Measurements from ENCODE around the gene DCLRE1C. TPM values are rescaled to one million over a fixed set of nuclear protein-coding genes. Genes with fewer than 3 reads are reported as not detected.
"Not testable (repeated sequence)": the region's sequence is repeated elsewhere in the genome, so short reads cannot be mapped to it uniquely, and the experiment has no call there.

Gene DCLRE1C
- total RNA-seq, 1 experiment from 2014 or later, result 21.2 TPM

DNA sequence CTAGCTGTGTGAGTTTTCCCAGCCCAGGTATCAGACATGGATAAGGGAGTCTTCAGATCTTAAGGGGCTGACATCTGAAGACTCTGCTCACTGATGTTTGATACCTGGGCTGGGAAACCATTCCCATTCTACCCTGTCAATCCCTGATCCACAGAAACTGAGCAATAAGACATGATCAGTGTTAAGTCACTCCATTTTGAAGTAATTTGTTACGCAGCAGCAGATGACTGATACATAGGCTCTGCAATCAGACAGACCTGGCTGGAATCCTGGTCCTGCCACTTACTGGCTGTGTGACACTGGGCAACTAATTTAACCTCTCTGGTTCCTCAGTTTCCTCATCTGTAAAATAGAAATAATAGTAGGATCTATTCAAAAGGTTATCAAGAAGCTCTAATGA lies 6.6 kb downstream of the DCLRE1C start:
- no peak for DNase-seq
- intact Hi-C loops (cut with micrococcal nuclease; ENCODE audit: unreplicated experiment), result no loop called here
- peaks cover 10% of the 10 kb centered on the region for H3K4me1 Mint-ChIP-seq (ENCODE audit: low read depth, unreplicated experiment)
- no peak overlapping the region for H3K27ac Mint-ChIP-seq (ENCODE audit: unreplicated experiment)
- H3K4me3 Mint-ChIP-seq (ENCODE audit: low read depth, unreplicated experiment), result no peak overlapping the region
- H3K9me3 Mint-ChIP-seq (ENCODE audit: low read depth, unreplicated experiment), result no peaks in the 10 kb centered on the region
- H3K36me3 Mint-ChIP-seq (ENCODE audit: insufficient read depth, unreplicated experiment), result peaks cover 34% of the 10 kb centered on the region
- H3K27me3 Mint-ChIP-seq (ENCODE audit: unreplicated experiment), result no peaks in the 10 kb centered on the region
- TF ChIP-seq, protein P1, sequence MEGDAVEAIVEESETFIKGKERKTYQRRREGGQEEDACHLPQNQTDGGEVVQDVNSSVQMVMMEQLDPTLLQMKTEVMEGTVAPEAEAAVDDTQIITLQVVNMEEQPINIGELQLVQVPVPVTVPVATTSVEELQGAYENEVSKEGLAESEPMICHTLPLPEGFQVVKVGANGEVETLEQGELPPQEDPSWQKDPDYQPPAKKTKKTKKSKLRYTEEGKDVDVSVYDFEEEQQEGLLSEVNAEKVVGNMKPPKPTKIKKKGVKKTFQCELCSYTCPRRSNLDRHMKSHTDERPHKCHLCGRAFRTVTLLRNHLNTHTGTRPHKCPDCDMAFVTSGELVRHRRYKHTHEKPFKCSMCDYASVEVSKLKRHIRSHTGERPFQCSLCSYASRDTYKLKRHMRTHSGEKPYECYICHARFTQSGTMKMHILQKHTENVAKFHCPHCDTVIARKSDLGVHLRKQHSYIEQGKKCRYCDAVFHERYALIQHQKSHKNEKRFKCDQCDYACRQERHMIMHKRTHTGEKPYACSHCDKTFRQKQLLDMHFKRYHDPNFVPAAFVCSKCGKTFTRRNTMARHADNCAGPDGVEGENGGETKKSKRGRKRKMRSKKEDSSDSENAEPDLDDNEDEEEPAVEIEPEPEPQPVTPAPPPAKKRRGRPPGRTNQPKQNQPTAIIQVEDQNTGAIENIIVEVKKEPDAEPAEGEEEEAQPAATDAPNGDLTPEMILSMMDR (IDR thresholded peaks at IDR 0.05; ENCODE audit: unreplicated experiment), result no peak
- BruUV-seq (replicated peaks), result no TSS peak
- CTCF ChIA-PET, result no interaction called here

DNA sequence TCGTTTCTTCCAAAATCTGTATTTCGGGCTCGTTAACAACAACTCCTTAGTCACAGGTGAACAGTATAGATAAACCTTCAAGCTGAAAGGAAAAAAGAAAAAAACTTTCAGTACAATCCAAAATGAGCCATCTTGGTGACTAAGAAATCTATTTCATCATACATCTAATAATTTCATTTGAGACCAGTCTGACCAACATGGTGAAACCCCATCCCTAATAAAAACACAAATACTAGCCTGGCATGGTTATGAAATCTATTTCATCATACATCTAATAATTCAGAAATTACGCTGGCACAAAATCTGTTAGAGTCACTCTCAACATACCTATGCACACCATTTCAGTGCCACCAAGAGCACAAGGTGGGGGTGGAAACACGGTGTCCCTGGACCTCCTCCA lies 8.8 kb downstream of the DCLRE1C start:
- no TSS peak for BruUV-seq (replicated peaks)
- CTCF ChIA-PET, result no interaction called here
- TF ChIP-seq, protein P1 (IDR thresholded peaks at IDR 0.05; ENCODE audit: unreplicated experiment), result no peak
- Mint-ChIP-seq H3K4me1 (ENCODE audit: low read depth, unreplicated experiment) (peaks cover 8% of the 10 kb centered on the region), H3K27me3 (ENCODE audit: unreplicated experiment) (no peaks in the 10 kb centered on the region), H3K36me3 (ENCODE audit: insufficient read depth, unreplicated experiment) (peaks cover 34% of the 10 kb centered on the region), H3K4me3 (ENCODE audit: low read depth, unreplicated experiment) (no peak overlapping the region), H3K9me3 (ENCODE audit: low read depth, unreplicated experiment) (no peaks in the 10 kb centered on the region), H3K27ac (ENCODE audit: unreplicated experiment) (no peak overlapping the region)
- intact Hi-C loops (cut with micrococcal nuclease; ENCODE audit: unreplicated experiment), result no loop called here
- DNase-seq, result no peak

DNA sequence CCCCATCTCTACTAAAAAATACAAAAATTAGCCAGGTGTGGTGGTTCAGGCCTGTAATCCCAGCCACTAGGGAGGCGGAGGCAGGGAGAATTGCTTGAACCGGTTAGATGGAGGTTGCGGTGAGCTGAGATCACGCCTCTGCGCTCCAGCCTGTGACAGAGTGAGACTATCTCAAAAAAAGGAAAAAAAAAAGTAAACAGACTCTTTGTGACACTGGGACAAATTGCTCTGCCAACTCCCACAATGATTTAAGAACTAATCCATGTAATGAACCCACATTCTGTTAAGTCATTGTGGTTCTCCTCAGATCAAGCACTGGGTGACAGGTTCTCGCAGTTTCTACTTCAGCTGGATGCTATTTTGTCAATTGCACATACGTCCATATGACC lies 11.0 kb downstream of the DCLRE1C start:
- DNase-seq; BruUV-seq (replicated peaks); H3K4me1 Mint-ChIP-seq (ENCODE audit: low read depth, unreplicated experiment); intact Hi-C loops (cut with micrococcal nuclease; ENCODE audit: unreplicated experiment); H3K27ac Mint-ChIP-seq (ENCODE audit: unreplicated experiment); CTCF ChIA-PET; H3K27me3 Mint-ChIP-seq (ENCODE audit: unreplicated experiment); H3K4me3 Mint-ChIP-seq (ENCODE audit: low read depth, unreplicated experiment); H3K9me3 Mint-ChIP-seq (ENCODE audit: low read depth, unreplicated experiment): not testable (repeated sequence)
- peaks cover 40% of the 10 kb centered on the region for H3K36me3 Mint-ChIP-seq (ENCODE audit: insufficient read depth, unreplicated experiment)

DNA sequence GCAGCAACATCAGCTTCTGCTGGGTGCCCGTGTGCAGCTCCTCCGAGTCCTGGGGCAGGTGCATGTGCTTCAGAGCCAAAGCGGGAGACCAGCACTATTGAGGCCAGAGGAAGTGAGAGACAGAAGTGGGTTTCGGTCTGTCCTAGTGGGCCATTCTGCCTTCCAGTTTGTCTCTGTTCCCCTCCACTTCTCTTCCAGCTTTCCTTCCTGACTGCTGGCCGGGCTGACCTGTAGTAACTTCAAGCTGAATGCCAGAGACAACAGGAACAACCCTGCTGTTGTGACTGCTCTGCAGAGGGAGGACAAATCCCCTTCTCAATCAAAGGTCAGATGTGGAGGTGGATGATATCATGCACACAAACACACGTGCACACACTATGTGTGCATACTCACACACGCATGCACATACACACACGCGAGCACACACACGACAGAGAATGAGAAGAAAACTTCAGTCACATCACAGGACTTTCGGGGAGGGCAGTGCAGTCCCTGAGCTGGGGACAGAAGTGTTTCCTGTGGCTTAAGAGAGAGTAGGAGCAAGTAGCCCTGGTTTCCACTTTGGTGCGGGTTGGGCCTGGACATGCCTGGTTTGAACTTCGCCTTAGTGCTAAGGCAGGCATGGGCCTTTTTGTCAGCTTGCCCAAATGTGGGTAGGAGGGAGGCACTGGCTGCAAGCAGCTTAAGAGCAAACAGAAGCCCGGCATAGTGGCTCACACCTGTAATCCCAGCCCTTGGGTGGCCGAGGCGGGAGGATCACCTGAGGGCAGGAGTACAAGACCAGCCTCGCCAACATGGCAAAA lies 11.5 kb downstream of the DCLRE1C start:
- H3K36me3 Mint-ChIP-seq (ENCODE audit: insufficient read depth, unreplicated experiment), result peaks cover 46% of the 10 kb centered on the region
- H3K27me3 Mint-ChIP-seq (ENCODE audit: unreplicated experiment); H3K27ac Mint-ChIP-seq (ENCODE audit: unreplicated experiment); DNase-seq; CTCF ChIA-PET; BruUV-seq (replicated peaks); H3K4me3 Mint-ChIP-seq (ENCODE audit: low read depth, unreplicated experiment); H3K9me3 Mint-ChIP-seq (ENCODE audit: low read depth, unreplicated experiment); intact Hi-C loops (cut with micrococcal nuclease; ENCODE audit: unreplicated experiment); H3K4me1 Mint-ChIP-seq (ENCODE audit: low read depth, unreplicated experiment): not testable (repeated sequence)

DNA sequence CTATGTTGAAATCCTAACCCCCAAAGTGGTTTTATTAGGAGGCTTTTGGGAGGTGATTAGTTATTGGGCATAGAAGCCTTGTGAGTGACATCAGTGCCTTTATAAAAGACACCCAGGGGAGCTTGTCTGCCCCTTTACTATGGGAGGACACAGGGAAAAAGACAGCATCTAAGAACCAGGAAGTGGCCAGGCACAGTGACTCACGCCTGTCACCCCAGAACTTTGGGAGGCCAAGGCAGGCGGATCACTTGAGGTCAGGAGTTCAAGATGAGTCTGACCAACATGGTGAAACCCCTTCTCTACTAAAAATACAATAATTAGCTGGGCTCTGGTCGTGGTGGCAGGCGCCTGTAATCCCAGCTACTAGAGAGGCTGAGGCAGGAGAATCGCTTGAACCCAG lies 14.9 kb downstream of the DCLRE1C start:
- H3K4me3 Mint-ChIP-seq (ENCODE audit: low read depth, unreplicated experiment); H3K27ac Mint-ChIP-seq (ENCODE audit: unreplicated experiment); CTCF ChIA-PET; BruUV-seq (replicated peaks); intact Hi-C loops (cut with micrococcal nuclease; ENCODE audit: unreplicated experiment); H3K27me3 Mint-ChIP-seq (ENCODE audit: unreplicated experiment); H3K9me3 Mint-ChIP-seq (ENCODE audit: low read depth, unreplicated experiment); H3K4me1 Mint-ChIP-seq (ENCODE audit: low read depth, unreplicated experiment): not testable (repeated sequence)
- DNase-seq, result peak; percentile 24
- H3K36me3 Mint-ChIP-seq (ENCODE audit: insufficient read depth, unreplicated experiment), result peaks cover 46% of the 10 kb centered on the region

DNA sequence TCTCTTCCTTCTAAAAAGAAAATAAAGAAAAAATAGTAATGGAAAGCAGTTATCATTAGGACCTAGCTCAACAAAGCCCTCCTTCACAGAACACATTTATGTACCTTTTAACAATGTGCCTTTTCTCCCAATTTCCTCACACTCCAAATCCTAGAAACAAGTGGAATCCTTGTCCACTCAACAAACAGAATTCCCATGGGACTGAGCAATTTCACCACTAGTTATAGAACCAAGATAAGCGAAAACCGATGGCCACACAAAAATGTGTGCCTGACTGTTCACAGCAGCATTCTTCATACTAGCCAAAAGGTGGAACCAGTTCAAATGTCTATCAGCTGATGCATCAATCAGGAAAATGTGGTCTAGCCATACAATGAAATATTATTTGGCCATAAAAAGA lies 17.3 kb downstream of the DCLRE1C start:
- BruUV-seq (replicated peaks), result no TSS peak
- Mint-ChIP-seq H3K9me3 (ENCODE audit: low read depth, unreplicated experiment) (no peaks in the 10 kb centered on the region), H3K4me3 (ENCODE audit: low read depth, unreplicated experiment) (no peak overlapping the region), H3K36me3 (ENCODE audit: insufficient read depth, unreplicated experiment) (peaks cover 56% of the 10 kb centered on the region), H3K27ac (ENCODE audit: unreplicated experiment) (no peak overlapping the region), H3K4me1 (ENCODE audit: low read depth, unreplicated experiment) (no peaks in the 10 kb centered on the region), H3K27me3 (ENCODE audit: unreplicated experiment) (no peaks in the 10 kb centered on the region)
- intact Hi-C loops (cut with micrococcal nuclease; ENCODE audit: unreplicated experiment), result no loop called here
- DNase-seq, result no peak
- TF ChIP-seq, protein P1 (IDR thresholded peaks at IDR 0.05; ENCODE audit: unreplicated experiment), result no peak
- CTCF ChIA-PET, result no interaction called here

Measured in Calu3 (cell line).